Activated T-helper 2 cell treated with anti-CD3 and anti-CD28 coated beads, Interferon-gamma antibody, Interleukin-2, Interleukin-4, amounts not matched to agents 10 μg/mL and 5 μg/mL and 100 μg/mL, durations not matched to agents 14 hours and 24 hours and 36 hours (primary cell): Measurements from ENCODE around the gene CDCA7L. TPM values are rescaled to one million over a fixed set of nuclear protein-coding genes. Genes with fewer than 3 reads are reported as not detected.

Source experiments
- DNase-seq: peaks from one replicate; pipeline ENCODE4 v3.0.0; 2021; ENCODE audit warnings: low spot score
- H3K27ac Mint-ChIP-seq: one replicate; pipeline ENCODE4 v1.8.0; 2021; ENCODE audit warnings: mixed read lengths
- H3K27me3 Mint-ChIP-seq: one replicate; pipeline ENCODE4 v1.8.0; 2021; ENCODE audit warnings: low read depth, mixed read lengths
- H3K36me3 Mint-ChIP-seq: one replicate; pipeline ENCODE4 v1.8.0; 2021; ENCODE audit warnings: low read depth, mixed read lengths
- H3K4me1 Mint-ChIP-seq: one replicate; pipeline ENCODE4 v1.8.0; 2021; ENCODE audit warnings: low read depth, mixed read lengths
- H3K4me3 Mint-ChIP-seq: one replicate; pipeline ENCODE4 v1.8.0; 2021; ENCODE audit warnings: low read depth, mild to moderate bottlenecking, moderate library complexity, mixed read lengths
- H3K9me3 Mint-ChIP-seq: one replicate; pipeline ENCODE4 v1.8.0; 2021; ENCODE audit warnings: mixed read lengths
- intact Hi-C: fragments of 100-400 bp; cut with micrococcal nuclease; formaldehyde crosslinking; loops from one replicate; pipeline ENCODE4 v1.15.1; 2023
- total RNA-seq: library from RNA; stranded (reverse); gene quantifications from 2 replicates; pipeline ENCODE4 v1.2.3, GENCODE V29; 2022

CDCA7L gene
- total RNA-seq, 1 donor from 2014 or later, result 82.9 TPM

GRCh38 chr7:21960922-21961321 lies 15.2 kb upstream of the CDCA7L start:
- Mint-ChIP-seq H3K4me3 (no peak overlapping the region), H3K27me3 (peaks cover 21% of the 10 kb centered on the region), H3K36me3 (no peaks in the 10 kb centered on the region), H3K9me3 (no peaks in the 10 kb centered on the region), H3K4me1 (no peaks in the 10 kb centered on the region), H3K27ac (no peak overlapping the region)
- no peak for DNase-seq
- intact Hi-C loops, result no loop called here

- Mint-ChIP-seq H3K4me1 (no peaks in the 10 kb centered on the region), H3K4me3 (no peak overlapping the region), H3K27ac (no peak overlapping the region), H3K36me3 (no peaks in the 10 kb centered on the region), H3K27me3 (peaks cover 22% of the 10 kb centered on the region), H3K9me3 (no peaks in the 10 kb centered on the region)
- intact Hi-C loops, result no loop called here
- no peak for DNase-seq
These were observed 13.7 kb upstream of the CDCA7L start for GRCh38 chr7:21959387-21959776.

- intact Hi-C loops, result no loop called here
- Mint-ChIP-seq H3K9me3 (no peaks in the 10 kb centered on the region), H3K4me3 (no peak overlapping the region), H3K36me3 (no peaks in the 10 kb centered on the region), H3K4me1 (peaks cover 5% of the 10 kb centered on the region), H3K27me3 (peaks cover 16% of the 10 kb centered on the region), H3K27ac (no peak overlapping the region)
- no peak for DNase-seq
These were observed 8.1 kb upstream of the CDCA7L start for GRCh38 chr7:21953781-21954180.

- Mint-ChIP-seq H3K9me3 (no peaks in the 10 kb centered on the region), H3K27me3 (peaks cover 10% of the 10 kb centered on the region), H3K27ac (no peak overlapping the region), H3K4me3 (no peak overlapping the region), H3K36me3 (no peaks in the 10 kb centered on the region), H3K4me1 (peaks cover 34% of the 10 kb centered on the region)
- DNase-seq, result no peak
- intact Hi-C loops, result loop anchor here (5.0 to 10.0 kb wide), 4 partner anchors 226 to 936 kb away; partner anchors contain the start of gene SP4
These were observed 3.3 kb upstream of the CDCA7L start for GRCh38 chr7:21948887-21949540.

- DNase-seq, result no peak
- Mint-ChIP-seq H3K4me1 (peaks cover 36% of the 10 kb centered on the region), H3K36me3 (peaks cover 2% of the 10 kb centered on the region)
These were observed 2.7 kb upstream of the CDCA7L start for GRCh38 chr7:21948364-21948763.

DNA sequence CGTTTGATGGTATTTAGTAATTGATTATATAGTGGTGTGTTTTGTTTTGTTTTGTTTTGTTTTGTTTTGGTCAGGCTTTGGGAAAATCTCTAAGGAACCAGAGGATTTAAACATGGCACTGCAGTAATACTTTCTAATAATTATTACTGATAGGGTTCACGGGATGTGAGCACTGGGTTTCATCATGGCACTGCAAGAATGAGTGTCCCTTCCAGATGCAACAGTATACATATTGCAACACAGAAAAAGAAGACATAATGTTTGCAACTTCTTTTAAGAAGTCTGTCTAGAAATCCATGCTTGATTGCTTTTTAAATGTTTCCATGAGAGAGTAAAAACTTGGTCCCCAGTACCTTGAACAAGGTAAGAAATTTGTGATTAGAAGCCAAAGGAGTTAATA lies 2.2 kb upstream of the CDCA7L start:
- intact Hi-C loops, result loop anchor here (5.0 to 10.0 kb wide), 4 partner anchors 227 to 937 kb away; partner anchors contain the start of gene SP4
- H3K4me3 Mint-ChIP-seq, result no peak overlapping the region
- H3K27ac Mint-ChIP-seq, result no peak overlapping the region

More at GRCh38 chr7:21948364-21948763, 2.7 kb upstream of the CDCA7L start:
- intact Hi-C loops, result loop anchor here (5.0 to 10.0 kb wide), 4 partner anchors 226 to 936 kb away; partner anchors contain the start of gene SP4
- Mint-ChIP-seq H3K27me3 (peaks cover 7% of the 10 kb centered on the region), H3K9me3 (no peaks in the 10 kb centered on the region), H3K4me3 (no peak overlapping the region), H3K27ac (no peak overlapping the region)

GRCh38 chr7:21947056-21947455 lies 1.4 kb upstream of the CDCA7L start:
- intact Hi-C loops, result loop anchor here (5.0 to 10.0 kb wide), 4 partner anchors 228 to 938 kb away; partner anchors contain the start of gene SP4
- no peak for DNase-seq

More for the DNA sequence above, 2.2 kb upstream of the CDCA7L start:
- H3K27me3 Mint-ChIP-seq, result peaks cover 6% of the 10 kb centered on the region
- H3K36me3 Mint-ChIP-seq, result peaks cover 6% of the 10 kb centered on the region
- peaks cover 40% of the 10 kb centered on the region for H3K4me1 Mint-ChIP-seq
- H3K9me3 Mint-ChIP-seq, result no peaks in the 10 kb centered on the region
- DNase-seq, result no peak

GRCh38 chr7:21946222-21946709 lies 567 bp upstream of the CDCA7L start:
- H3K4me1 Mint-ChIP-seq, result peaks cover 57% of the 10 kb centered on the region
- H3K9me3 Mint-ChIP-seq, result no peaks in the 10 kb centered on the region
- H3K27me3 Mint-ChIP-seq, result peaks cover 6% of the 10 kb centered on the region
- H3K27ac Mint-ChIP-seq, result peak overlapping the region; percentile 85
- H3K4me3 Mint-ChIP-seq, result peak overlapping the region; percentile 91
- no peak for DNase-seq
- peaks cover 18% of the 10 kb centered on the region for H3K36me3 Mint-ChIP-seq
- intact Hi-C loops, result loop anchor here (5.0 to 10.0 kb wide), 4 partner anchors 229 to 939 kb away; partner anchors contain the start of gene SP4

More at GRCh38 chr7:21947056-21947455, 1.4 kb upstream of the CDCA7L start:
- peaks cover 49% of the 10 kb centered on the region for H3K4me1 Mint-ChIP-seq
- peaks cover 6% of the 10 kb centered on the region for H3K27me3 Mint-ChIP-seq
- H3K9me3 Mint-ChIP-seq, result no peaks in the 10 kb centered on the region
- H3K4me3 Mint-ChIP-seq, result no peak overlapping the region
- H3K36me3 Mint-ChIP-seq, result peaks cover 13% of the 10 kb centered on the region
- no peak overlapping the region for H3K27ac Mint-ChIP-seq

- Mint-ChIP-seq H3K9me3 (no peaks in the 10 kb centered on the region), H3K4me1 (peaks cover 69% of the 10 kb centered on the region), H3K4me3 (peak overlapping the region; percentile 91), H3K27ac (peak overlapping the region; percentile 85), H3K36me3 (peaks cover 23% of the 10 kb centered on the region), H3K27me3 (peaks cover 1% of the 10 kb centered on the region)
- DNase-seq, result peak; percentile 23
- intact Hi-C loops, result loop anchor here (5.0 to 10.0 kb wide), 4 partner anchors 230 to 940 kb away; partner anchors contain the start of gene SP4
These were observed 864 bp downstream of the CDCA7L start for GRCh38 chr7:21944616-21945453.

GRCh38 chr7:21943436-21943835 lies 2.3 kb downstream of the CDCA7L start:
- Mint-ChIP-seq H3K27me3 (peaks cover 1% of the 10 kb centered on the region), H3K4me3 (peak overlapping the region; percentile 38), H3K27ac (no peak overlapping the region), H3K9me3 (no peaks in the 10 kb centered on the region), H3K4me1 (peaks cover 73% of the 10 kb centered on the region), H3K36me3 (peaks cover 29% of the 10 kb centered on the region)
- no peak for DNase-seq
- intact Hi-C loops, result loop anchor here (10.0 kb wide), 3 partner anchors 231 to 941 kb away; no protein-coding TSS in a partner anchor

DNA sequence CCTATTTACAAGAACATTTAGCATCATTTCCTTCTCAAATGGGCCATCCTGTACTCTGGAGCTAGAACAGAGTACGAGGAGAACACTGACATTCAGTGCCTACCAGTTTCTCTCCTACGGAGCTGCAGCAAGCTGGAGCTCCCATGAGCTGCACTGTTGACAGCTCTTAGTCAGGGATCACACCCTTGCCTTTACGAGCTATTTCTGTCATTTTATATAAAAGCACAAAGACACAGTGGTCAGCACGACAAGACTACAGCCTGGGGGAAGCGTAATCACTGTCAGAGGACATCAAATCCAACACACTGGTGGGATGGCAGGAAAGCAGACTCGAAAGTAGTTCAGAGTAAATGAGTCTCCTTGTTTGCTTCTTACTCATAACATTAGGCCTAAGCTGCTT lies 2.7 kb downstream of the CDCA7L start:
- H3K27ac Mint-ChIP-seq, result no peak overlapping the region
- DNase-seq, result no peak
- intact Hi-C loops, result loop anchor here (10.0 kb wide), 3 partner anchors 232 to 942 kb away; no protein-coding TSS in a partner anchor
- peaks cover 34% of the 10 kb centered on the region for H3K36me3 Mint-ChIP-seq
- H3K27me3 Mint-ChIP-seq, result peaks cover 1% of the 10 kb centered on the region
- H3K4me3 Mint-ChIP-seq, result peak overlapping the region; percentile 38
- H3K9me3 Mint-ChIP-seq, result no peaks in the 10 kb centered on the region
- H3K4me1 Mint-ChIP-seq, result peaks cover 73% of the 10 kb centered on the region

GRCh38 chr7:21941611-21942141 lies 4.0 kb downstream of the CDCA7L start:
- no peak overlapping the region for H3K27ac Mint-ChIP-seq
- no peak for DNase-seq
- H3K4me1 Mint-ChIP-seq, result peaks cover 61% of the 10 kb centered on the region
- peak overlapping the region; percentile 44 for H3K4me3 Mint-ChIP-seq
- H3K36me3 Mint-ChIP-seq, result peaks cover 44% of the 10 kb centered on the region
- H3K27me3 Mint-ChIP-seq, result peaks cover under 1% of the 10 kb centered on the region
- intact Hi-C loops, result loop anchor here (10.0 kb wide), 3 partner anchors 233 to 943 kb away; no protein-coding TSS in a partner anchor
- peaks cover 3% of the 10 kb centered on the region for H3K9me3 Mint-ChIP-seq
